ENCODE results near the gene HTR2A. TPM values are rescaled to one million over a fixed set of nuclear protein-coding genes. Genes with fewer than 3 reads are reported as not detected.

Gene HTR2A
- polyA plus RNA-seq, 1 donor from 2014 or later: 0.20 TPM

DNA sequence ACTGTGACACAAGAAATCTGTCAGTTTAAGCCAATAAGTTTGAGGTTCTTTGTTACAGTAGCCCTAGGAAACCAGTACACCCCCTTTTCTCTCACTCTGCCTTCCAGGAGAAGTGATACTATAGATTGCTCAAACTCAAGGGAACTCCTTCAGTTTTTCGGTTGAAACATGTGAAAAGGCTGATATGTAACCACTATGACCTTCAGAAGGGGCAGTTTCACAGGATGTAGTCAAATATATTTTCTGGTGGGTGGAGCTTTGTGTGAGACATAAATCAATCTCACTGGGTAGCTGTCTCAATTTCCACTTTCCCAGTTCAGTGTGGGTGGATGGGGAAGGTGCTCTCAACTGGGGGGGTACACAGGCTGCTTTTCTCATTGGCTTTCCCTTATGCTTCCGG lies 41.7 kb downstream of the HTR2A start:
- Histone ChIP-seq H3K27me3 (ENCODE audit: insufficient read depth, low read depth, low read length) (no peaks in the 10 kb centered on the region), H3K4me2 (ENCODE audit: low read length) (no peak overlapping the region), H3K36me3 (ENCODE audit: insufficient read depth, low read length) (no peaks in the 10 kb centered on the region), H3K27ac (ENCODE audit: low read length) (no peak overlapping the region), H3K9me2 (ENCODE audit: insufficient read depth, low read length) (no peaks in the 10 kb centered on the region), H4K20me1 (ENCODE audit: insufficient read depth) (no peaks in the 10 kb centered on the region), H3F3A (ENCODE audit: insufficient read depth, low read length, poor library complexity, severe bottlenecking) (no peaks in the 10 kb centered on the region), H3K79me2 (replicated peaks; ENCODE audit: insufficient read depth, low read length) (no peaks in the 10 kb centered on the region), H3K9me3 (ENCODE audit: low read length) (no peaks in the 10 kb centered on the region), H2AFZ (ENCODE audit: low read depth, low read length) (no peak overlapping the region), H3K4me3 (ENCODE audit: low read length) (no peak overlapping the region), H3K9ac (ENCODE audit: low read length) (no peak overlapping the region)
- TF ChIP-seq SMC3 (conservative IDR thresholded peaks at IDR 0.05; ENCODE audit: poor library complexity): no peak
- no peak for TF ChIP-seq TAF1 (IDR thresholded peaks at IDR 0.05; ENCODE audit: low read depth)
- no peak for TF ChIP-seq REST (IDR thresholded peaks at IDR 0.05; ENCODE audit: borderline replicate concordance)
- TF ChIP-seq POLR2AphosphoS5 (IDR thresholded peaks at IDR 0.05): no peak
- TF ChIP-seq EZH2 (IDR thresholded peaks at IDR 0.05; ENCODE audit: borderline replicate concordance, insufficient read depth, low read length, poor library complexity, severe bottlenecking): no peak
- TF ChIP-seq, protein P1, sequence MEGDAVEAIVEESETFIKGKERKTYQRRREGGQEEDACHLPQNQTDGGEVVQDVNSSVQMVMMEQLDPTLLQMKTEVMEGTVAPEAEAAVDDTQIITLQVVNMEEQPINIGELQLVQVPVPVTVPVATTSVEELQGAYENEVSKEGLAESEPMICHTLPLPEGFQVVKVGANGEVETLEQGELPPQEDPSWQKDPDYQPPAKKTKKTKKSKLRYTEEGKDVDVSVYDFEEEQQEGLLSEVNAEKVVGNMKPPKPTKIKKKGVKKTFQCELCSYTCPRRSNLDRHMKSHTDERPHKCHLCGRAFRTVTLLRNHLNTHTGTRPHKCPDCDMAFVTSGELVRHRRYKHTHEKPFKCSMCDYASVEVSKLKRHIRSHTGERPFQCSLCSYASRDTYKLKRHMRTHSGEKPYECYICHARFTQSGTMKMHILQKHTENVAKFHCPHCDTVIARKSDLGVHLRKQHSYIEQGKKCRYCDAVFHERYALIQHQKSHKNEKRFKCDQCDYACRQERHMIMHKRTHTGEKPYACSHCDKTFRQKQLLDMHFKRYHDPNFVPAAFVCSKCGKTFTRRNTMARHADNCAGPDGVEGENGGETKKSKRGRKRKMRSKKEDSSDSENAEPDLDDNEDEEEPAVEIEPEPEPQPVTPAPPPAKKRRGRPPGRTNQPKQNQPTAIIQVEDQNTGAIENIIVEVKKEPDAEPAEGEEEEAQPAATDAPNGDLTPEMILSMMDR (IDR thresholded peaks at IDR 0.05; ENCODE audit: poor library complexity, severe bottlenecking): no peak
- no peak for TF ChIP-seq RAD21 (conservative IDR thresholded peaks at IDR 0.05)
- no peak for TF ChIP-seq EP300 (conservative IDR thresholded peaks at IDR 0.05; ENCODE audit: poor library complexity, severe bottlenecking)
- no peak for TF ChIP-seq MXI1 (conservative IDR thresholded peaks at IDR 0.05; ENCODE audit: poor library complexity, severe bottlenecking)

GRCh38 chr13:46852168-46852567 lies 44.7 kb downstream of the HTR2A start:
- no peaks in the 10 kb centered on the region for H3K9me3 ChIP-seq (ENCODE audit: low read length)
- no peaks in the 10 kb centered on the region for H3K27me3 ChIP-seq (ENCODE audit: insufficient read depth, low read depth, low read length)
- no peak overlapping the region for H3K9ac ChIP-seq (ENCODE audit: low read length)
- no peaks in the 10 kb centered on the region for H3K36me3 ChIP-seq (ENCODE audit: insufficient read depth, low read length)
- H3F3A ChIP-seq (ENCODE audit: insufficient read depth, low read length, poor library complexity, severe bottlenecking): no peaks in the 10 kb centered on the region
- no peaks in the 10 kb centered on the region for H3K9me2 ChIP-seq (ENCODE audit: insufficient read depth, low read length)
- H3K4me3 ChIP-seq (ENCODE audit: low read length): no peak overlapping the region
- no peak overlapping the region for H3K4me2 ChIP-seq (ENCODE audit: low read length)
- H3K27ac ChIP-seq (ENCODE audit: low read length): no peak overlapping the region
- no peak overlapping the region for H2AFZ ChIP-seq (ENCODE audit: low read depth, low read length)
- H3K79me2 ChIP-seq (replicated peaks; ENCODE audit: insufficient read depth, low read length): no peaks in the 10 kb centered on the region
- no peaks in the 10 kb centered on the region for H4K20me1 ChIP-seq (ENCODE audit: insufficient read depth)
- TF ChIP-seq MXI1 (conservative IDR thresholded peaks at IDR 0.05; ENCODE audit: poor library complexity, severe bottlenecking): no peak
- TF ChIP-seq SMC3 (conservative IDR thresholded peaks at IDR 0.05; ENCODE audit: poor library complexity): no peak
- TF ChIP-seq EP300 (conservative IDR thresholded peaks at IDR 0.05; ENCODE audit: poor library complexity, severe bottlenecking): no peak
- no peak for TF ChIP-seq RAD21 (conservative IDR thresholded peaks at IDR 0.05)
- TF ChIP-seq, protein P1 (IDR thresholded peaks at IDR 0.05; ENCODE audit: poor library complexity, severe bottlenecking): no peak
- TF ChIP-seq POLR2AphosphoS5 (IDR thresholded peaks at IDR 0.05): no peak
- TF ChIP-seq REST (IDR thresholded peaks at IDR 0.05; ENCODE audit: borderline replicate concordance): no peak
- TF ChIP-seq EZH2 (IDR thresholded peaks at IDR 0.05; ENCODE audit: borderline replicate concordance, insufficient read depth, low read length, poor library complexity, severe bottlenecking): no peak
- TF ChIP-seq TAF1 (IDR thresholded peaks at IDR 0.05; ENCODE audit: low read depth): no peak
